SK-N-SH (cell line): ENCODE results near the gene NTNG1. TPM values are rescaled to one million over a fixed set of nuclear protein-coding genes. Genes with fewer than 3 reads are reported as not detected.

Source experiments
- CTCF ChIA-PET: fragments of 300-600, 350-600 bp; formaldehyde crosslinking; extraction: SDS; loops from one replicate; lab custom pipeline; 2021; lab: Yijun Ruan, JAX
- POLR2A ChIA-PET: fragments of 350-600 bp; sonication (Branson Sonifier 250); formaldehyde crosslinking; extraction: SDS; loops from one replicate; lab custom pipeline; 2020; ENCODE audit warnings: antibody characterized with exemption, inconsistent platforms; lab: Yijun Ruan, JAX
- DNase-seq: peaks from one replicate; pipeline ENCODE4 v3.0.0; 2012
- H2AFZ ChIP-seq: fragments of 200-600 bp; sonication (generic); 2 replicates; pipeline ENCODE4 v1.8.1; 2016; ENCODE audit warnings: antibody characterized with exemption, mild to moderate bottlenecking, low read depth
- H3F3A ChIP-seq: fragments of 200-600 bp; sonication (generic); replicated peaks from 2 replicates; pipeline ENCODE3; 2016; ENCODE audit warnings: antibody characterized with exemption, mild to moderate bottlenecking; ENCODE audit not compliant: insufficient read depth
- H3K27ac ChIP-seq, 2 experiments: fragments of 200-500 bp in 1 of 2; fragments of 200-600 bp in 1 of 2; sonication (Bioruptor generic) in 1 of 2; sonication (generic), shearing (Covaris generic) in 1 of 2; 2 replicates each; pipeline versions ENCODE4 v1.5.1 to v1.6.1; 2014 to 2016; ENCODE audit warnings: low read depth in 2 of 2, inconsistent platforms in 1 of 2, low read length in 1 of 2, mild to moderate bottlenecking in 1 of 2, mixed read lengths in 1 of 2
- H3K27me3 ChIP-seq: fragments of 200-600 bp; sonication (generic), shearing (Covaris generic); 2 replicates; pipeline ENCODE4 v1.6.1; 2016; ENCODE audit warnings: mixed run types; ENCODE audit not compliant: insufficient read depth
- H3K36me3 ChIP-seq, 2 experiments: fragments of 200-500 bp in 1 of 2; fragments of 200-600 bp in 1 of 2; sonication (Bioruptor generic) in 1 of 2; sonication (generic) in 1 of 2; replicated peaks in 1 of 2; 2 replicates each; pipeline versions ENCODE3 to v1.5.1; 2014 to 2016; ENCODE audit warnings: low read length in 1 of 2, mild to moderate bottlenecking in 1 of 2; ENCODE audit not compliant: insufficient read depth in 2 of 2, control insufficient read depth in 1 of 2
- H3K4me1 ChIP-seq, 2 experiments: fragments of 200-500 bp in 1 of 2; fragments of 200-600 bp in 1 of 2; sonication (Bioruptor generic) in 1 of 2; sonication (generic), shearing (Covaris generic) in 1 of 2; 2 replicates each; pipeline versions ENCODE4 v1.5.1 to v1.6.1; 2014 to 2016; ENCODE audit warnings: low read depth in 1 of 2, low read length in 1 of 2, mixed run types in 1 of 2; ENCODE audit not compliant: insufficient read depth in 2 of 2, control insufficient read depth in 1 of 2
- H3K4me2 ChIP-seq: fragments of 200-600 bp; sonication (generic), shearing (Covaris generic); 2 replicates; pipeline ENCODE4 v1.6.1; 2017; ENCODE audit warnings: mixed run types
- H3K4me3 ChIP-seq, 2 experiments: fragments of 200-500 bp in 1 of 2; fragments of 200-600 bp in 1 of 2; sonication (Bioruptor generic) in 1 of 2; sonication (generic), shearing (Covaris generic) in 1 of 2; 2 replicates each; pipeline versions ENCODE4 v1.5.1 to v1.8.1; 2014 to 2016; ENCODE audit warnings: low read depth in 2 of 2, inconsistent platforms in 1 of 2, low read length in 1 of 2, mild to moderate bottlenecking in 1 of 2, mixed read lengths in 1 of 2, moderate library complexity in 1 of 2
- H3K79me2 ChIP-seq: fragments of 200-600 bp; sonication (generic); 2 replicates; pipeline ENCODE4 v1.8.1; 2017; ENCODE audit warnings: mild to moderate bottlenecking; ENCODE audit not compliant: insufficient read depth
- H3K9ac ChIP-seq: fragments of 200-600 bp; sonication (generic); 2 replicates; pipeline ENCODE4 v1.6.1; 2017; ENCODE audit warnings: mixed run types
- H3K9me2 ChIP-seq: fragments of 200-600 bp; sonication (generic); 2 replicates; pipeline ENCODE4 v1.6.1; 2017; ENCODE audit warnings: mixed run types
- H3K9me3 ChIP-seq: fragments of 200-600 bp; sonication (generic); 2 replicates; pipeline ENCODE4 v1.6.1; 2017; ENCODE audit warnings: mixed run types, mild to moderate bottlenecking, moderate library complexity
- H4K20me1 ChIP-seq: fragments of 200-600 bp; sonication (generic); 2 replicates; pipeline ENCODE4 v1.6.1; 2017; ENCODE audit warnings: mild to moderate bottlenecking, mixed run types; ENCODE audit not compliant: insufficient read depth
- CHD2 ChIP-seq: fragments of 150-350 bp; IDR thresholded peaks from 2 replicates; pipeline ENCODE4 v1.6.1; 2018; ENCODE audit warnings: low read length; ENCODE audit not compliant: partially characterized antibody
- ELF1 ChIP-seq: IDR thresholded peaks from 2 replicates; pipeline ENCODE4 v1.4.0; 2012
- EZH2phosphoT487 ChIP-seq: fragments of 200-600 bp; sonication (generic); IDR thresholded peaks from 2 replicates; pipeline ENCODE4 v1.6.1; 2017; ENCODE audit warnings: low read depth, mixed run types, mild to moderate bottlenecking, antibody characterized with exemption, moderate library complexity, borderline replicate concordance
- FOSL2 ChIP-seq: IDR thresholded peaks from 2 replicates; pipeline ENCODE4 v1.4.0; 2012; ENCODE audit warnings: low read depth, mild to moderate bottlenecking, moderate library complexity, borderline replicate concordance
- FOXJ3 ChIP-seq: sonication (generic); formaldehyde crosslinking; IDR thresholded peaks from 2 replicates; pipeline ENCODE4 v1.5.1; 2020; ENCODE audit warnings: mild to moderate bottlenecking, missing genetic modification reagents
- MEF2A ChIP-seq: IDR thresholded peaks from 2 replicates; pipeline ENCODE4 v1.4.0; 2012; ENCODE audit warnings: low read depth, borderline replicate concordance
- RAD21 ChIP-seq: IDR thresholded peaks from 2 replicates; pipeline ENCODE4 v1.6.1; 2012; ENCODE audit warnings: mild to moderate bottlenecking, low read length
- RXRA ChIP-seq: IDR thresholded peaks from 2 replicates; pipeline ENCODE4 v1.4.0; 2012; ENCODE audit warnings: low read depth, mild to moderate bottlenecking, borderline replicate concordance
- SIN3A ChIP-seq: IDR thresholded peaks from 2 replicates; pipeline ENCODE4 v1.6.1; 2012; ENCODE audit warnings: low read depth, mild to moderate bottlenecking, low read length, moderate library complexity, borderline replicate concordance
- SMC3 ChIP-seq: IDR thresholded peaks from 2 replicates; pipeline ENCODE4 v1.6.1; 2012; ENCODE audit warnings: low read depth, low read length, improper control_type of control experiment
- TAF1 ChIP-seq: IDR thresholded peaks from 2 replicates; pipeline ENCODE4 v1.6.1; 2012; ENCODE audit warnings: low read depth, mild to moderate bottlenecking, low read length, moderate library complexity, borderline replicate concordance
- YY1 ChIP-seq: IDR thresholded peaks from 2 replicates; pipeline ENCODE4 v1.4.0; 2012; ENCODE audit warnings: low read depth, mild to moderate bottlenecking
- WGBS: methylation state at CpG from one replicate; pipeline ENCODE4 v1.1.6; 2017; ENCODE audit warnings: low lambda C conversion rate; 5-methylcytosine and 5-hydroxymethylcytosine counted together
- polyA plus RNA-seq, 3 experiments: library from polyadenylated mRNA; depleted of rRNA; stranded (reverse); fragments of >200 nt; gene quantifications; 2 replicates each; pipeline ENCODE4 v1.2.3, GENCODE V29; 2012
- TF ChIP-seq, protein P1 (sequence below): IDR thresholded peaks from 2 replicates; pipeline ENCODE4 v1.4.0; 2012; ENCODE audit warnings: low read depth, borderline replicate concordance
- TF ChIP-seq, protein P2 (sequence below): fragments of 150-350 bp; IDR thresholded peaks from 2 replicates; pipeline ENCODE4 v1.6.1; 2016; ENCODE audit warnings: mild to moderate bottlenecking, low read depth, low read length

The NTNG1 gene
- polyA plus RNA-seq, 1 of the 3 experiments (the other 2 are of a cell fraction), result 0.03 TPM

DNA sequence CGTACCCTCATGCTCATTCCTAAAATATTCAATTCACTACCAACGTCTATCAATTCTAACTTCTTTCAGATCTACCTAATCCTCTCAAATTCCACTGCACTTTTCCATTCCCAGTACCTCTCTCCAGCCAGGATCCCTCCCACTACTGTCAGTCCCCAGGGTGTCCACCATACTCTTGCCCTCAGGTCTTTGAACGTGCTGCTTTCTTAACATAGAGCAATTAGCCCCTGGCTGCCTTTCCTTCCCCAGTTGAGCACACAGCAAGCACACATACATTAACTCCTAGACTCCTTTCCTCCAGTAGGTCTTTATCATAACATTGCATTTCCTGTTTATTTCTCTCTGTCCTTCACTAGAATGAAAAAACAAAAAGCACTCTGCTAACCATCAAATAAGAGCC is 126.7 kb downstream of the NTNG1 start:
- Histone ChIP-seq H3K27ac (no peak overlapping the region), H2AFZ (no peak overlapping the region), H3K4me2 (no peak overlapping the region), H3K4me3 (no peak overlapping the region), H3K4me1 (peaks cover 0 to 21% of the 10 kb centered on the region in 2 experiments; a peak in 1 of 4 replicates), H3F3A (no peaks in the 10 kb centered on the region), H3K9ac (no peak overlapping the region), H3K79me2 (no peaks in the 10 kb centered on the region), H4K20me1 (no peaks in the 10 kb centered on the region), H3K27me3 (no peaks in the 10 kb centered on the region), H3K9me3 (no peaks in the 10 kb centered on the region), H3K36me3 (no peaks in the 10 kb centered on the region), H3K9me2 (no peaks in the 10 kb centered on the region)
- CTCF ChIA-PET, result interaction anchor here (0.7 to 0.9 kb wide), 2 partner anchors 10 to 262 kb away, joined by 3 read pairs; no protein-coding TSS in a partner anchor
- POLR2A ChIA-PET, result no interaction called here
- TF ChIP-seq YY1, result no peak
- no peak for TF ChIP-seq TAF1
- TF ChIP-seq EZH2phosphoT487, result no peak
- TF ChIP-seq SIN3A, result no peak
- TF ChIP-seq RAD21, result no peak
- no peak for TF ChIP-seq FOSL2
- no peak for TF ChIP-seq MEF2A
- no peak for TF ChIP-seq SMC3
- WGBS, result 16% methylated on average over 3 of the region's 3 CpGs
- DNase-seq, result no peak

DNA sequence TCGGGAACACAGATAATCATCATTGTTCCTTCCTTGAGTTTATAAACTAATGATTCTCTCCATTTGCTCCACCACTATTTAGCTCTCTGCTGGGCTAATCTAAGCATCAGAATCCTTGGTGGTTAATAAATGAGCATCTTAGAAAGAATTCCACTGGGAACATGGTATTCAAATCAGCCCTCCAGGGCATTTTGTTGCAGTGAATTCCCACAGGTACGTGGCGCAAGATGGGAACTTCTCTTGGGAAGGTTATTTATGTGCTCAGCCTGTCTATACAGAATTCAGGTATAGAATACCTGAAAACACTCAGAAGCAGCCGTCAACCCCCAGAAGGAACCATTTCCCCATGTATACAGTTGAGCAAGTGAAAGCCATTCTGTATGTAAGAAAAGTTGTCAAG is 131.5 kb downstream of the NTNG1 start:
- H3F3A ChIP-seq, result no peaks in the 10 kb centered on the region
- no peaks in the 10 kb centered on the region for H3K36me3 ChIP-seq
- no peaks in the 10 kb centered on the region for H4K20me1 ChIP-seq
- CTCF ChIA-PET, result interaction anchor here (1.3 to 1.4 kb wide), 2 partner anchors 16 to 158 kb away, joined by 3 to 4 read pairs; no protein-coding TSS in a partner anchor
- no peaks in the 10 kb centered on the region for H3K79me2 ChIP-seq
- H3K9me2 ChIP-seq, result no peaks in the 10 kb centered on the region
- no peak overlapping the region for H2AFZ ChIP-seq
- TF ChIP-seq, protein P1, sequence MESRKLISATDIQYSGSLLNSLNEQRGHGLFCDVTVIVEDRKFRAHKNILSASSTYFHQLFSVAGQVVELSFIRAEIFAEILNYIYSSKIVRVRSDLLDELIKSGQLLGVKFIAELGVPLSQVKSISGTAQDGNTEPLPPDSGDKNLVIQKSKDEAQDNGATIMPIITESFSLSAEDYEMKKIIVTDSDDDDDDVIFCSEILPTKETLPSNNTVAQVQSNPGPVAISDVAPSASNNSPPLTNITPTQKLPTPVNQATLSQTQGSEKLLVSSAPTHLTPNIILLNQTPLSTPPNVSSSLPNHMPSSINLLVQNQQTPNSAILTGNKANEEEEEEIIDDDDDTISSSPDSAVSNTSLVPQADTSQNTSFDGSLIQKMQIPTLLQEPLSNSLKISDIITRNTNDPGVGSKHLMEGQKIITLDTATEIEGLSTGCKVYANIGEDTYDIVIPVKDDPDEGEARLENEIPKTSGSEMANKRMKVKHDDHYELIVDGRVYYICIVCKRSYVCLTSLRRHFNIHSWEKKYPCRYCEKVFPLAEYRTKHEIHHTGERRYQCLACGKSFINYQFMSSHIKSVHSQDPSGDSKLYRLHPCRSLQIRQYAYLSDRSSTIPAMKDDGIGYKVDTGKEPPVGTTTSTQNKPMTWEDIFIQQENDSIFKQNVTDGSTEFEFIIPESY, result no peak
- no peak for TF ChIP-seq RXRA
- TF ChIP-seq FOXJ3, result no peak
- TF ChIP-seq TAF1, result no peak
- TF ChIP-seq SIN3A, result no peak
- no peak for TF ChIP-seq FOSL2
- TF ChIP-seq, protein P2, sequence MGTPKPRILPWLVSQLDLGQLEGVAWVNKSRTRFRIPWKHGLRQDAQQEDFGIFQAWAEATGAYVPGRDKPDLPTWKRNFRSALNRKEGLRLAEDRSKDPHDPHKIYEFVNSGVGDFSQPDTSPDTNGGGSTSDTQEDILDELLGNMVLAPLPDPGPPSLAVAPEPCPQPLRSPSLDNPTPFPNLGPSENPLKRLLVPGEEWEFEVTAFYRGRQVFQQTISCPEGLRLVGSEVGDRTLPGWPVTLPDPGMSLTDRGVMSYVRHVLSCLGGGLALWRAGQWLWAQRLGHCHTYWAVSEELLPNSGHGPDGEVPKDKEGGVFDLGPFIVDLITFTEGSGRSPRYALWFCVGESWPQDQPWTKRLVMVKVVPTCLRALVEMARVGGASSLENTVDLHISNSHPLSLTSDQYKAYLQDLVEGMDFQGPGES, result no peak
- TF ChIP-seq RAD21, result no peak
- no peak for TF ChIP-seq CHD2
- TF ChIP-seq ELF1, result no peak
- no peak for TF ChIP-seq EZH2phosphoT487
- no peak for TF ChIP-seq SMC3
- no peak overlapping the region for H3K4me2 ChIP-seq
- no peaks in the 10 kb centered on the region; a peak in 2 of 4 replicates for H3K4me1 ChIP-seq
- POLR2A ChIA-PET, result no interaction called here
- H3K27me3 ChIP-seq, result no peaks in the 10 kb centered on the region
- no peaks in the 10 kb centered on the region for H3K9me3 ChIP-seq
- no peak overlapping the region for H3K4me3 ChIP-seq
- 56% methylated on average over 4 of the region's 4 CpGs for WGBS
- no peak for DNase-seq
- no peak overlapping the region for H3K27ac ChIP-seq
- H3K9ac ChIP-seq, result no peak overlapping the region
